Measurements from ENCODE around the gene SCAI. TPM values are rescaled to one million over a fixed set of nuclear protein-coding genes. Genes with fewer than 3 reads are reported as not detected.
A peak's percentile ranks its signal among the peaks of the same experiment; 100 is the strongest.

Gene SCAI
- total RNA-seq, 3 donors from 2014 or later (not counting 1 experiment from before 2014, with no cell fraction given) = 8.5 to 13.0 (median 10.7) TPM

DNA sequence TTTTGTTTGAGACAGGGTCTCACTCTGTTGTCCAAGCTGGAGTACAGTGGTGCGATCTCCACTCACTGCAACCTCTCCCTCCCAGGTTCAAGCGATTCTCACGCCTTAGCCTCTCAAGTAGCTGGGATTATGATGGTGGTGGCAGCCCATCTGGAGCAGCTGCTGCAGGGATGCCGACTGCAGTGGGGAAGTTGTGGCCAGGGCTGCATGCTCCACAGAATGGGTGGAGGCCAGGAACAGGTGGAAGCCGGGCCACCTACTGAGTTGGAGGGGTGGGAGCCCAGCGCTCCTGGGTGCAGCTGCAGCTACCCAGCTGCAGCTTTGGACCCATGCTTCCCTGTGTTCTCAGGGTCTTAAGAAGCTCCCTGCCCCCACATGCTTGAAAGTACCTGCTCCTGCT is 99.7 kb downstream of the SCAI start:
- Mint-ChIP-seq H3K4me1 (no peaks in the 10 kb centered on the region), H3K27ac (no peak overlapping the region), H3K9me3 (no peaks in the 10 kb centered on the region), H3K27me3 (ENCODE audit: low read depth in 2 of 2) (no peaks in the 10 kb centered on the region), H3K4me3 (no peak overlapping the region), H3K36me3 (no peaks in the 10 kb centered on the region)
- H3K4me1 ChIP-seq (ENCODE audit: control insufficient read depth, insufficient read depth, low read length) = no peaks in the 10 kb centered on the region
- TF ChIP-seq, protein P1, sequence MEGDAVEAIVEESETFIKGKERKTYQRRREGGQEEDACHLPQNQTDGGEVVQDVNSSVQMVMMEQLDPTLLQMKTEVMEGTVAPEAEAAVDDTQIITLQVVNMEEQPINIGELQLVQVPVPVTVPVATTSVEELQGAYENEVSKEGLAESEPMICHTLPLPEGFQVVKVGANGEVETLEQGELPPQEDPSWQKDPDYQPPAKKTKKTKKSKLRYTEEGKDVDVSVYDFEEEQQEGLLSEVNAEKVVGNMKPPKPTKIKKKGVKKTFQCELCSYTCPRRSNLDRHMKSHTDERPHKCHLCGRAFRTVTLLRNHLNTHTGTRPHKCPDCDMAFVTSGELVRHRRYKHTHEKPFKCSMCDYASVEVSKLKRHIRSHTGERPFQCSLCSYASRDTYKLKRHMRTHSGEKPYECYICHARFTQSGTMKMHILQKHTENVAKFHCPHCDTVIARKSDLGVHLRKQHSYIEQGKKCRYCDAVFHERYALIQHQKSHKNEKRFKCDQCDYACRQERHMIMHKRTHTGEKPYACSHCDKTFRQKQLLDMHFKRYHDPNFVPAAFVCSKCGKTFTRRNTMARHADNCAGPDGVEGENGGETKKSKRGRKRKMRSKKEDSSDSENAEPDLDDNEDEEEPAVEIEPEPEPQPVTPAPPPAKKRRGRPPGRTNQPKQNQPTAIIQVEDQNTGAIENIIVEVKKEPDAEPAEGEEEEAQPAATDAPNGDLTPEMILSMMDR (IDR thresholded peaks at IDR 0.05) = no peak
- H3K4me3 ChIP-seq (ENCODE audit: low read length) = no peak overlapping the region
- intact Hi-C loops (cut with micrococcal nuclease) = no loop called here
- no peak overlapping the region for H3K27ac ChIP-seq (ENCODE audit: low read length)
- H3K36me3 ChIP-seq (ENCODE audit: control insufficient read depth, insufficient read depth, low read length) = peaks cover 1% of the 10 kb centered on the region
- H3K9me3 ChIP-seq (ENCODE audit: control insufficient read depth, insufficient read depth, low read length) = no peaks in the 10 kb centered on the region
- ATAC-seq (no peak), DNase-seq (no peak)
- 89% methylated on average over 5 of the region's 6 CpGs for WGBS (ENCODE audit: insufficient coverage)
- no peaks in the 10 kb centered on the region for H3K27me3 ChIP-seq (ENCODE audit: control insufficient read depth, insufficient read depth, low read length)

DNA sequence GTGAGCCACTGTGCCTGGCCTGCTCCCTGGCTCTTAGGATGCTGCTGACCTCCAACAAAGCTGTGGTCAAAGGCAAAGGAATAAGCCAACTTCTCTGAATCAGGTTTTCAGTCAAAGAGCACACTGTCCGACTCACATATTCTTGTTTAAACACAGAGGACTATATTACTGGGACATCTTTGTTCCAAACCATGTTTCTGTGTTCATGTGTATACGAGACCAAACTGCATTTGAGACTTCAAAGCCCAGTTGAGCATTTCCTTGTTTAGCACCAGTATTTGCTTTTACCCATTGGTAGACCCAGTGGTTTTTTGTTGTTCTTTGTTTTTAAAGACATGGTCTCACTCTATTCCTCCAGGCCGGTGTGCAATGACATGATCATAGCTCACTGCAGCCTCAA is 100.2 kb downstream of the SCAI start:
- H3K27me3 ChIP-seq (ENCODE audit: control insufficient read depth, insufficient read depth, low read length) = no peaks in the 10 kb centered on the region
- H3K27ac Mint-ChIP-seq = no peak overlapping the region

DNA sequence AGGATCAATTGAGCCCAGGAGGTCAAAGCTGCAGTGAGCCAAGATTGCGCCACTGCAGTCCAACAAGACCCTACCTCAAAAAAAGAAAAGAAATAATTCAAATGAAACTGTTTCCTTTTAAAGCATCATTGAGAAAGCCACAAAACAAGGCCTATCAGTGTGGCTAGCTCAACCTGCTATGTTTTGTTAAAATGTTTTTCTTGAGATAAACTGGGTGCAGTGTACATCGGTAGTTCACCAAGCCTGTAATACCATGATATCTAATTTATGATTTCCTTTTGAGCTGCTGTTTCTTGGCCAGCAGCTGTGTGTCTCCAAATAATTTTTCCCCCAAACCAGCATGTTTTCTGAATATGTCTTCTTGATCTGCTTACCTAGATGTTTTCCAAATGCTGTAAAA is 105.2 kb downstream of the SCAI start:
- peaks cover 5% of the 10 kb centered on the region for H3K36me3 Mint-ChIP-seq
- H3K4me1 Mint-ChIP-seq = no peaks in the 10 kb centered on the region
- DNase-seq = no peak
- no peaks in the 10 kb centered on the region for H3K27me3 Mint-ChIP-seq (ENCODE audit: low read depth in 2 of 2)
- H3K27ac ChIP-seq (ENCODE audit: low read length) = no peak overlapping the region
- intact Hi-C loops (cut with micrococcal nuclease) = no loop called here
- WGBS (ENCODE audit: insufficient coverage) = 77% methylated on average over 2 of the region's 2 CpGs
- H3K9me3 Mint-ChIP-seq = no peaks in the 10 kb centered on the region
- TF ChIP-seq, protein P1 (IDR thresholded peaks at IDR 0.05) = no peak
- no peaks in the 10 kb centered on the region for H3K36me3 ChIP-seq (ENCODE audit: control insufficient read depth, insufficient read depth, low read length)
- H3K9me3 ChIP-seq (ENCODE audit: control insufficient read depth, insufficient read depth, low read length) = no peaks in the 10 kb centered on the region
- H3K27me3 ChIP-seq (ENCODE audit: control insufficient read depth, insufficient read depth, low read length) = no peaks in the 10 kb centered on the region
- peak overlapping the region in 1 of 2 donors; percentile 11 for H3K27ac Mint-ChIP-seq
- no peak overlapping the region for H3K4me3 Mint-ChIP-seq
- no peak for ATAC-seq
- no peaks in the 10 kb centered on the region for H3K4me1 ChIP-seq (ENCODE audit: control insufficient read depth, insufficient read depth, low read length)
- H3K4me3 ChIP-seq (ENCODE audit: low read length) = no peak overlapping the region

More for the DNA sequence above, 100.2 kb downstream of the SCAI start:
- intact Hi-C loops (cut with micrococcal nuclease) = no loop called here
- Mint-ChIP-seq H3K9me3 (no peaks in the 10 kb centered on the region), H3K4me3 (no peak overlapping the region), H3K36me3 (peaks cover 4% of the 10 kb centered on the region), H3K27me3 (ENCODE audit: low read depth in 2 of 2) (no peaks in the 10 kb centered on the region), H3K4me1 (no peaks in the 10 kb centered on the region)
- TF ChIP-seq, protein P1 (IDR thresholded peaks at IDR 0.05) = no peak
- DNase-seq = no peak
- no peak overlapping the region for H3K27ac ChIP-seq (ENCODE audit: low read length)
- H3K4me3 ChIP-seq (ENCODE audit: low read length) = no peak overlapping the region
- WGBS (ENCODE audit: insufficient coverage) = 98% methylated on average over 3 of the region's 3 CpGs
- peaks cover 1% of the 10 kb centered on the region for H3K36me3 ChIP-seq (ENCODE audit: control insufficient read depth, insufficient read depth, low read length)
- no peak for ATAC-seq
- no peaks in the 10 kb centered on the region for H3K9me3 ChIP-seq (ENCODE audit: control insufficient read depth, insufficient read depth, low read length)
- no peaks in the 10 kb centered on the region for H3K4me1 ChIP-seq (ENCODE audit: control insufficient read depth, insufficient read depth, low read length)

DNA sequence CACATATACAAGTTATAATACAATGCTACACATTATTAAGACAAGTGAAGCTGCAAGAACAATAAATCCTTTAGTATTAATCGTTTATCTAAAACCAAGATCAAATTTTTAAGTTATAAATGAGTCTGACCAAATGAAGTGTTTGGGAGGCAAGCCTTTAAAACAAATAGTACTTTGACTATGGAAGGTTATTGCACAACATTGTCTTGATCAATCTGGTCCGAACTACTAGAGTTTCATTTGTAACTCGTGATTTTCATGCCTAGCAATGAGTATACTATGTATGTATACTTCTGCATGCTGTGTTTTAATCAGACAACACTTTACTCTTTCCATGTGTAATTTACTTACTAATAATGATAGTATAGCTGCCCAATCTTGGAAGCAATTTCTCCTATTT is 115.3 kb downstream of the SCAI start:
- Mint-ChIP-seq H3K27ac (no peak overlapping the region), H3K9me3 (no peaks in the 10 kb centered on the region), H3K4me3 (no peak overlapping the region), H3K27me3 (ENCODE audit: low read depth in 2 of 2) (no peaks in the 10 kb centered on the region), H3K4me1 (no peaks in the 10 kb centered on the region), H3K36me3 (no peaks in the 10 kb centered on the region)
- intact Hi-C loops (cut with micrococcal nuclease) = no loop called here
- no peak overlapping the region for H3K27ac ChIP-seq (ENCODE audit: low read length)
- no peaks in the 10 kb centered on the region for H3K9me3 ChIP-seq (ENCODE audit: control insufficient read depth, insufficient read depth, low read length)
- 100% methylated on average over 1 of the region's 3 CpGs for WGBS (ENCODE audit: insufficient coverage)
- H3K4me1 ChIP-seq (ENCODE audit: control insufficient read depth, insufficient read depth, low read length) = no peaks in the 10 kb centered on the region
- TF ChIP-seq, protein P1 (IDR thresholded peaks at IDR 0.05) = no peak
- ATAC-seq (no peak), DNase-seq (no peak)
- H3K4me3 ChIP-seq (ENCODE audit: low read length) = no peak overlapping the region
- peaks cover 13% of the 10 kb centered on the region for H3K36me3 ChIP-seq (ENCODE audit: control insufficient read depth, insufficient read depth, low read length)
- H3K27me3 ChIP-seq (ENCODE audit: control insufficient read depth, insufficient read depth, low read length) = no peaks in the 10 kb centered on the region
